HG03135 (cell line): ENCODE measurements around the gene TMEM125.

Experiments used
- ATAC-seq: cut with Tn5 transposase; IDR thresholded peaks from one replicate; pipeline ENCODE4 v1.9.1; 2021; ENCODE audit warnings: mild to moderate bottlenecking, moderate library complexity; ENCODE audit not compliant: unreplicated experiment

Gene TMEM125

DNA sequence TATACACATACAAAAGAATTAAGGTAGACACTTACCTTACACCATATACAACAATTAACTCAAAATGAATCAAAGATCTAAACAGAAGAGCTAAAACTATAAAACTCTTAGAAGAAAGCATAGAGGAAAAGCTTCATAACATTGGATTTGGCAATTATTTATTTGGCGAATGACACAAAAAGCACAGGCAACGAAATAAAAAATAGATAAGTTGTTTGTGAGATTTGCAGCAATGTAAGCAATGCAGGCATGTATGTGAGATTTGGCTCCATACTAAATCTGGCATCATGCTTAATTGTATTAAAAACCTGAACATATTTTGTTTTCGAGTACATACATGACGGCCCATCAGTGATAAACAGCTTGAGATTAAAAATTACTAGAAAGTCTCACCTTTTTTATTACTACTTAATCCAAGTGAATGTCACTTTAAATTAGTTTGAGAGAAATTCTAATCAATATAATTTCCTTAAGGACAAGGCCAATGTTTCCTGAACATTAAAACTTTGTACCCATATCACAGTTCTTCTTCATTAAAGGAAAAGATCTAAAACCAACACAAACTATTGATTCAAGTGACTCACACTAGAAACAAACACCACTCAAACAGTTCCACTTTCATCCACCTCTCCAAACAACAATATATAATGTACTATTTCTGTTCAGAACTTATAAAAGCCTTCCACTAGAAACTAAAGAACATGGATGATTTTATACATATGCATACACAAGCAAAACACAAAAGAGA, 23.1 kb upstream of the TMEM125 start:
- ATAC-seq, result no peak

DNA sequence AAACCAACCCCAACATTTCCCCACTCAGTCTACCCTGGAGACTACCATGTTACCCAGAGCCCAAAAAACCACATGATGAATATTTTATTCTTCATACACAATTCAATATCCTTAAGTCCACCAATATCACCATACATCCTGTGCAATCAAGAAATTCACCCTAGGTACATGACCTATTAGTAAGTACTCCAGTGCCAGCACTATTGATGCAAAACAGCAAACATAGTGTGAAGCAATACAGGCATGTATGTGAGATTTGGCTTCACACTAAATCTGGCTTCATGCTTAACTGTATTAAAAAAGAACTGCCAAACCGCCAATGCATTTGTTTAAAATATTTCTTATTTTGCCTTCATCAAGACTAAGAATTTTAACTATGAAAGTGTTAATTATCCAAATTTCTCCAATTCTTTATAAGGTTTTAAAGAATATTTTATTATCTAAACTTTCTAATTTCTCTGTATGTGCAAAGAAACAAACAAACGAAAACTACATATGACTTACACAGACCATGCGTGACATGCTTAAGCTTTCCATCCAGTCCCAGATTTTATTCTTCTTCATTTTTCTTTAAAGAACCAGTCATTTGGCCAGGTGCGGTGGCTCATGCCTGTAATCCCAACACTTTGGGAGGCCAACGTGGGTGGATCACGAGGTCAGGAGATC, 22.4 kb upstream of the TMEM125 start:
- no peak for ATAC-seq

DNA sequence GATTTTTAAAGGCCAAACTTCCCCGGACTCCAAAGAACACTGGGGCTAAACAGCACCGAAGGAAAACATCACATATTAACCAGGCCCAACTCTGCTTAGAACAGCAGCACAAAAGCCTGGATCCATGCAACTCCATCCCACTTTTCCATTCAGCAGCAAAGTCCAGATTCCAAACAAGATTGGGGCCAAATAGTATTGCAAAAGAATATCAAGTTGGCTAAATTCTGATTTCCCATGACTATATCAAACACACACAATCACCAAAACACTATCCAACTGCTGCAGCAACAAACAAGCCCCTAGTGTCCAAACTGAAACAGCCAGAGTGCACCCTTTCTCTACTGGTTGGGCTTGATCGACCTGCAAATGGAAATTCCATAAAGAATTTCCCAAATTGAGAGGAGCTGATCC, 19.4 kb upstream of the TMEM125 start:
- ATAC-seq, result no peak

DNA sequence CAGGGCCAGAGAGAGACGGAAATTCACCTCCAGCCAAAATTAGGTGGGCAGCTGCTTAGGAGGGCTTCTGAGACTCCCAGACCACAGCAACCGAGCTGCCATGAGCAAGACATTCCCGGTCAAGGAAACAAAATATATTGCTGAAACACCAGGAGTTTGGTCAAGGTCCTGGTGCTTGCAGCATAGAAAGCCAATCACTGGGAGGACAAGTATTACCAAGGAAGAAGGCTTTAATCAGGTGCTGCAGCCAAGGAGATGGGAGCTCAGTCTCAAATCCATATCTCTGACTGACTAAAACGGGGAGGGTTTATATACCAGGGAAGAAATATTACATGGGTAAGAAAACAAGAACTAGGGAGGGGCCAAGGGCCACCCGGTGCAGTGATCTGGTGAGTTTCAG, 18.8 kb upstream of the TMEM125 start:
- no peak for ATAC-seq

DNA sequence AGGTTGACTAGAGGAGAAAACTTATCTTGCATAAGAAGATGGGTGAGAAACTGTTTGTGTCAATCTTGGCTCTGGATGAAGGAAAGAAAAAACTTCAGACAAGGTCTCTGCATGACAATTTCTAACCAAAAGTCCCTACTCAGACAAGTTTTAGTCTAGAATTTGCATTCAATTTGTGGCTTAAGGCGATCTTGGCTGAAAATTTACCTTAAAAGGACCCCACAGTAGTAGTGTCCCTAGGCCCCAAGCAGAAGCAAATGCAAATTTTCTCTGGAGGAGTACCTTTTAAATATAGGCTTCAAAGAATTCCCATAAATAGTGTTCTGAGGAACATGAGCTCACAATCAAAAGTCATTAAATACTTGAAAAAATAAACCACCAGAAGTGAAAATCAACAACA, 17.6 kb upstream of the TMEM125 start:
- no peak for ATAC-seq

DNA sequence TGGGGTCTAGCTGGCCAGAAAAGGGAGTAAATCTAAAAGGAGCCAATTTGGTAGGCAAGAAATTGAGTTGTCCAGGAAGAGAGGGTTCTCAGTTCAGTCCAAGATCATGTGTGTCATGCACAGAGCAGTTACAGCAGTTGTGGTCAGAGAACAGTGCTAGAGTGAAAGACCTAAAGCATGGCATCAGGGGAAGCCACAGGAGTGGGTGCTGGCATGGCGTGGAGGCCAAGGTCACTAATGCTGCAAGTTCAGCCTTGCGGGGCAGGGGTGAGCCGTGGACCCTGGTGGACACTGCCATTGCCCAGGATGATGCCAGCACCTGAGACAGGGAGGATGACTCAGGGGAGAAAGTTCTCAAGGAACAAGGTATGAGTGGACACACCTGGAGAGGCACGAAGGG, 16.6 kb upstream of the TMEM125 start:
- ATAC-seq, result no peak

DNA sequence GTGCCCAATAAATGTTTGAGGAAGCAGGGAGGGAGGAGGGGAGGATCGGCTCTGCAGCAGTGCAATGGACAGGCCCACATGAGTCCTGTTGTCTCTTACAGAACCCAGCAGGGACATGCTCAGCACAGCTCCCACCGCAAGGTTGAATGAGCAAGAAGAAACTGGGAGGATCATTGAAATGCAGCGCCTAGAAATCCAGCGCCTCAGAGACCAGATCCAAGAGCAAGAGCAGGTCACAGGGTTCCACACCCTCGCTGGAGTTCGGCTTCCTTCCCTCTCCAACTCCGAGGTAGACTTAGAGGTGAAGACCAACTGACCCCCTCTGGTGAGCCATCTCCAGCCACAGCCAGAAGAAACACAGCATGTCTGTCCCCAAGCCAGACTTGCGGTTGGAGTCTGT, 15.9 kb upstream of the TMEM125 start:
- no peak for ATAC-seq

DNA sequence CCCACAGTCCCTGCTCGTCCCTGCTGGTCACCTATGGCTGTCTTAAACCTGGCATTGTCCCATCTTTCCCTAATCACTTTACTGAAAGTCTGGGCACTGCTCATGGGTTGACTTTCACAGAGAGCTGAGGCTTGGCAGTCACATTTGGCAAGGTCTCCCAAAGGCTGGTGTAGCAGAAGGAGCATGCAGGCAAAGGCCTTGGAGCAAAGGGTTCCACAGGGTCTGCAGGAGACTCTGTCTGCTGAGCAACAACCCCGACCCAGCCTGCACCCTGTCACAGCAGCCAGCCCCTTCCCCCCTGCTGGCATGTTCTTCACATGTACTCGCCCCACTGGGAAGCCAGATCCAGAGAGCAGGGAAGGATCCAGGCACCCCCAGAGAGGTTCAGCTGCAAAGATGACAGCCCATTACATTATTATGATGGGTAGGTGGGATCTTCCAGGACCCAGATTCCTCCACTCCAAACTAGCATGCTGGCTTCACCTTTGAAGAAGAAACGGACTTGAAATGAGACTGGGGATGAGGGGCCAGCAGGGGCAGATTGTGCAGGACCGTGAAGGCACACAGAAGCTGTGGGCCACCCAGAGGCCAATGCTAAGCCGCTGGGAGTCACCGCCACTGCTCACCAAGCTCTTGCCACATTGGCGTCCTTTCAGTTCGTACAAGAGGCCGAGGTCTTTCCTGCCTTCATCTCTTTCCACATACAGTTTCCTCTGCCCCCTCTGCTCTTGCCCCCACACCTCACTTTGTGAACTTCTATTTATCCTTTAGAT, 14.2 kb upstream of the TMEM125 start:
- ATAC-seq, result no peak

DNA sequence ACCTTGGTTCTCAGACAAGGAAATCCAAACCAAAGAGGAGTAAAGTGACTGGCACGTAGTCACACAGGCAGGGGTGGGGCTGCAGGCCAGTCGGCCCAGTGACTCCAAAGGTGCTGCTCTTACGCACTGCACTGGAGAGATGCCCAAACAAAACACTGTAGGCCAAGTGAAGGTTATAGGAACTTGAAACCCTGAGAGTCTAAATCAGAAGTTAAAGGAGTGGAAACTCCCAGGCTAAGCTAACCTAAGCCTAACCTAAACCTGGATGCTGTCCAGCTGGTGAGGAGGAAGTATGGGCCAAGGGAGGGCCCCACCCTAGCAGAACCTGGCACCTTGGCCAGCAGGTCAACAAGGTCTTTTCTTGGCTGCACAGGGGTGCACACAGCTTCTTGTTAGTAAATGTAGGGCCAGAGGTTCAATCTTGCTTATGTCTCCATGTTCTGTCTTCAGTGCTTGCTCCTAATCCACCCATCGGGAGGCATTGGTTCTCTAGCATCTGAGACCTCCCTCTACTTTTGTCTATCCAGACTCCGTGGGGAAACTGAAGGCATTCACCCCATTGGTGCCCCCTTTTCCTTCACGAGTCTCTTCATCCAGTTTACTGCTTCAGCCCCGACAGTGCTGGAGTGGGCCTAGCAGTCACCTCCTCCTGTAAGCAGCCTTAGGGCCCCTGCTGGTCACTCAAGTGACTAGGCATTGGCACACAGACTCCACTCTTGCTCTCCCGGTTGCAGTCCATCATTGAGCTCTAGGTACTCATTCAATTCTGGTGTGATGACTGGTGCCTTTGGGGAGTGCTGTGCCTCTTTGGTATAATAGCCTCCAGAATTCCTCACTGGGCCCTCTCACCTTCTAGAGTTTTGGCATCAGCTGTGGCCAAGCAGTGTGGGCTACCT, 12.9 kb upstream of the TMEM125 start:
- no peak for ATAC-seq

DNA sequence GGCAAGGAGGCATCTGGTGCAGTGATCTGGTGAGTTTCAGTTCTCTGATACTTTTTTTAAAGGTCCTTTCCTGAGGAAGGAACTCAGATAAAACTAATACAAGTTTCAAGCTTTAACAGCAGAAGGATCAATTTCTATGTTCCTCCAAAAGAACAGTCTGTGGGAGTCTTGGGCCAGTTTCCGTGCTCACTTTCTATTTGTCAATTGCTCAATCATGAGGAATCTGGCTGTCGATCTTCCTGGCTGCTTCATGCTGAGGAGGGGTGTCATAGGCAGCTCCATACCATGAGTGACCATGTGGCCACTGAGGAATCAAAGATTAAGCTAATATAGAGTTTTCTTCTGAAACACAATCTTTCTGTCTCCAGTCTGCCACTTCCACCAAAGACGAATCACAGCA, 11.4 kb upstream of the TMEM125 start:
- no peak for ATAC-seq

DNA sequence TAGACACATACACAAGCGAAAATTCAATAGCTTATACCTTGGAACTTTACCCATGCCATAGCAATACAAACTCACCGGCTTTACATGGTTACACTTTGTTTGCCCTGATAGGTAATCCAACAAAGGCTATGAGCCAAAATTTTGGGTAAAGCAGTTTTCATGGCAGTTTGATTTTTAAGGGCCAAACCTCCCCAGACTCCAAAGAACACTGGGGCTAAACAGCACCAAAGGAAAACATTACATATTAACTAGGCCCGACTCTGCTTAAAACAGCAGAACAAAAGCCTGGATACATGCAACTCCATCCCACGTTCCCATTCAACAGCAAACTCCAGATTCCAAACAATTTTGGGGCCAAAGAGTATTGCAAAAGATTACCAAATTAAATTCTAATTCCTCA, 4.4 kb upstream of the TMEM125 start:
- no peak for ATAC-seq

DNA sequence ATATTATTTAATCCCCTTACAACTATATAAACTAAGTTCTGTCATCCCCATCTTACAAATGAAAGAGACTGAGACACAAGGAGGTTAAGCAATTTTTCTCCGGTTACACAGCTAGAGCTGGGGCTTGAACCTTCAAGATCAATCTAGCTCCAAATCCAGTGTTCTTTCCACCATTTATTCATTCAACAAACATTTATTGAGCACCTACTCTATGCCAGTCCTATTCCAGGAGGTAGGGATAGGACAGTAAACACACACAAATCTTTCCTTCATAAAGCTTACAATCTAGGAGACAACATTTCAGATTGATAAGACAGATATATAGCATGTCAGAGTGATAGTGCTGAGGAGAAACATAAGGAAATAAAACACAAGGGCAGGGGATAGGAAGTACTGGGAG, 2.9 kb upstream of the TMEM125 start:
- ATAC-seq, result no peak

DNA sequence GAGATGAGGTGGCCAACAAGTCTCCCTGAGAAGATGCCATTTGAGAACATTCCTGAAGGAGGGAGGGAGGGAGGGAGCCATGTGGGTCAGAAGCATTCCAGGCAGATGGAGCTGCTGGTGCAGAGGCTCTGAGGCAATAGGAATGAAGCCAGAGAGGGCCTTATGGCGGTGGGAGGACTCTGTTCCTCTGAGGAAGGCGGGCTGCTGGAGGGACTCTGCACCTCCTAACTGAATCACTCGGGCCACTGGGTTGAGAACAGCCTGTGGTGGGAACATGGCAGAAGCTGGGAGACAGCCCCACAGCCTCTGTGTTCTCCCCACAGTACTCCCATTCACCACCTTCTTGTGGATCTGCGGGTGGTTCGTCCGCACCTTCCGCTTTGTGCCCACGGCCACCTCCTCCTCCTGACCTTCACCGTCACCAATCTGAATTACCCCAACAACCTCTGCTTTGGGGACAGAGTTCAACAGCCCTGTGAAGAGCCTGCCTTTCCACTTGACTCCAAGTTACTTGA, 2.4 kb upstream of the TMEM125 start:
- no peak for ATAC-seq

DNA sequence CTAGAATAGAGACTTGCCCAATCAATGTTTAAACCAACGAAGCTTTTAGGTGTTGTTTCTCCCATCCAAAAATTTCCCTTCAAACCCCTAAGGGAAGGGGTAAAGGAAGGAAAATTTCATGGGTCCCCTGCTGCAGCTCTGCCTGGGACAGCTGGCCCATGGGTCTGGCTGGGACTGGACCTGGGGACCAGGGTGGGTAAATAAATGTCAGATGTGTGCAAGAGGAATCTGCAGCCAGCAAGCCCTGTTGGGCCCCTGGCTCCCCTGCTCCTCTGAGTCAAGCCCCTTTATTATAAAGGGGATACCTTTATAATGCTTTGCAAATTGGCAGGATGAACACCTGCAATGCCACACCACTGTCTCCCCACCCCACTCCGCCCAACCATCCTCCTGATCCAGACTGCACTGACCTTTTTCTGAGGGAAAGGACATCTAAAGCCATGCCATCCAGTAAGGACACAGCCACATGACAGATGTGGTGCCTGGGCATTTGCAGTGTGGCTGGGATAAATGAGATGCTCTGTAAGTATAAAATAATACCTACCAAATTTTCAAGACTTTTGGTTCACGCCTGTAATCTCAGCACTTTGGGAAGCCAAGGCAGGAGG, 1.9 kb upstream of the TMEM125 start:
- ATAC-seq, result no peak

DNA sequence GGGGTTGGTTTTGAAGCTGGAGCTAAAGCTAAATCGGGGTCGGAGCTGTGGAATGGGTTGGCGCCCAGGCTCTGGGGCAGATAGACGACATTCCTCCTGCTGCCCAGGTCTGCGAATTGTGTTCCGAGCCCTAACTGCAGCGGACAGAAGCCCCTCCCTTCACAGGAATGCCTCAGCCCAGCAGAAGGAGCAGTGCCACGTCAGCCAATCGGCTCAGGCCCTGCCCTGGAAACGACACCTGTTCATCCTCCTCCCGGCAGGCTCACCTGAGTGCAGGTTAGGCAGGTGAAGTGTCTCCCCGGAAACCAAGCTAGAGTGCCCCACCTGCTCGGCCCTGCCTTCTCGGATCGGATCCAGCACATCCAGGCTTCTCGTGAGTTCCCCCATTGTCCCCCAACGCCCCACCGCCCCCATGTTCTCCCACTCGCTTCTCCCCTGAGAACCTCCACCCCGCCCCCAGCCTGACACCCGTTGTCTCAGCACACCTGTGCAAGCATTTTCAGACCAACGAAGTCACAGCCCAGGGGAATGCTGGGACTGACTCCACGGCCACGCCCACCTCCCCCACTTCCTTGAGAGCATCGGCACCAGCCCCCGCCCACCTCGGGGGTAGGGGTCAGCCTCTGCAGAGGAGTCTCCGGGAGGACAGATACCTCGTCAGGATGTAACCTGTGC, 775 bp downstream of the TMEM125 start:
- no peak for ATAC-seq

DNA sequence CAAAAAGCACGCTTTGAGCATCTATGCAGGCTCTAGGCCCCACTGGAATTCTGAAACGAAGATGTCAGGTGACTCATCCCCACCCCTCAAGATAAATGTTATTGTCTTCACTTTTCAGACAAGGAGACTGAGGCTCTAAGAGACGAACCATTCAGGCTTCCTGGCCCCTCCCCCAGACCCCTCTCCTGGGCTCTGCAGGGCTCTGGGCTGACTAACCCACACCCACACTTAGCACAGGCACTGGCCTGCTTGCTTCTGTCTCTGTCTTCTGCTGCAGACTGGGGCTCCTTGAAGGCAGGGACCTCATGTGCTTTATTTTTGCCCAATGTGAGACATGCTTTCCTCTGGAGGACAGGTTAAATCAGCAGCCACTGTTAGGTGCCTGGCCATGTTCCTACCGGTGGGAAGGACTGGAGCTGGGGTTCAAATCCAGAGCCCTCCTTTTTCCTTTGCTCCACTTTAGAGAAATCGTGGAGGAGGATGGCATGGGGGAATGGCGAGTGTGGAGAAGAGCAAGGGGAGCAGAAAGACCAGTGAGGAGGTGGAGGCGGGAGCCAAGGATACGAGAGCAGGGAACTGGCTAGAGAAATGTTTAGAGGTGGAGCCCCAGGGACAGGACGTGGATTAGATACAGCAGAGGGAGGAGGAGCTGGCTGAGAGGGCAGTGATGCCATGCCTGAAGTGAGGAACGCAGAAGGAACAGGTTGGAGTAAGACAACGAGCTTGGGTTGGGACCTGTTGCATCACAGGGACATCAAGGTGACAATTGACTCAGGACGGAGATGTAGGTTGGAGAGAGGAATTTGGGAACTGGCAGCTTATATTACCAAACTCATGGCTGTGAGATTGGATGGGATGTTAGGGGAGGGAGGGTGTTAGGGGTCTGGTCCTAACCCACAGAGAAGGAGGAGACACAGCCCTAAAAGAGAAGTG, 1.7 kb downstream of the TMEM125 start:
- ATAC-seq, result no peak

DNA sequence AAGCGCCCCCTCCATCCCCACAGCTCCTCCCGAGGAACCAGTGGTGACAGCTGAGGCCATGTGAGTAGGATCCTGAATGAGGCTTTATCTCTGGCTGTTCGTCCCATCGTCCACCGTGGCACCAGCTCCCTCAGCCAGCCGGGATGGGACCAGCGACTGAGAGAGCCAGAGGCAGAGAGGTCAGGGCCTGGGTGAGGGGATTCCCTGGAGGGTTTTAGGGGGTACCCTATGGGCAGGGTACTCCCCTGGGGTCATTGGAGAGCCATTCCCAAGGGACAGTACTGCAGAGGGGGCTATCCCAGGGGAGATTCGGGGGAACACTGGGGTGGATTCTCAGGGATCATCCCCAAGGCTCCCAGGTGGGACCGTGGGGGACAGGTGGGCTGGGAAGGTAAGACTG, 2.4 kb downstream of the TMEM125 start:
- no peak for ATAC-seq
